ENCODE measurements around the gene OR10G8.

The OR10G8 gene

GRCh38 chr11:124077266-124077665, 50.7 kb downstream of the OR10G8 start:
- DNase-seq = no peak

DNA sequence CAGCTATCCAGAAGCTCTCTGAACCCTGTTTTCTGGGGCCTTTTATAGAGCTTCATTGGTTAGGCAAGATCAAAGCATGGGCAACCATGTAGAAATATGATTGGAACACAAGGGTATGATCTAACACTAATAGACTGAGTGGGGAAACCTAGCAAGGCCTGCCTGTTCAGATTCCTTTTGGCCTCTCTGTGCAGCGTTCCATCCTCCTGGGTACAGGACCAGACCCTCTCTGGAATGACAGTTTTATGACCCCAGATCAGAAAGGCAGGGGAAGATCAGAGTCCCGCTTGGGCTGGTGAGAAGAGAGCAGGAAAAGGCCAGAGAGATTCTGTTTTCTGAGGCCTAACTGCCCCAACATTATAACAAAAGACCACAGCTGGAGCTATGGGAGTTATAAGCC, 52.0 kb downstream of the OR10G8 start:
- DNase-seq = no peak

GRCh38 chr11:124079631-124080326, 53.2 kb downstream of the OR10G8 start:
- DNase-seq = no peak

All from amygdala (tissue), 56 donors.